ENCODE measurements around the gene LENG1.

The LENG1 gene

DNA sequence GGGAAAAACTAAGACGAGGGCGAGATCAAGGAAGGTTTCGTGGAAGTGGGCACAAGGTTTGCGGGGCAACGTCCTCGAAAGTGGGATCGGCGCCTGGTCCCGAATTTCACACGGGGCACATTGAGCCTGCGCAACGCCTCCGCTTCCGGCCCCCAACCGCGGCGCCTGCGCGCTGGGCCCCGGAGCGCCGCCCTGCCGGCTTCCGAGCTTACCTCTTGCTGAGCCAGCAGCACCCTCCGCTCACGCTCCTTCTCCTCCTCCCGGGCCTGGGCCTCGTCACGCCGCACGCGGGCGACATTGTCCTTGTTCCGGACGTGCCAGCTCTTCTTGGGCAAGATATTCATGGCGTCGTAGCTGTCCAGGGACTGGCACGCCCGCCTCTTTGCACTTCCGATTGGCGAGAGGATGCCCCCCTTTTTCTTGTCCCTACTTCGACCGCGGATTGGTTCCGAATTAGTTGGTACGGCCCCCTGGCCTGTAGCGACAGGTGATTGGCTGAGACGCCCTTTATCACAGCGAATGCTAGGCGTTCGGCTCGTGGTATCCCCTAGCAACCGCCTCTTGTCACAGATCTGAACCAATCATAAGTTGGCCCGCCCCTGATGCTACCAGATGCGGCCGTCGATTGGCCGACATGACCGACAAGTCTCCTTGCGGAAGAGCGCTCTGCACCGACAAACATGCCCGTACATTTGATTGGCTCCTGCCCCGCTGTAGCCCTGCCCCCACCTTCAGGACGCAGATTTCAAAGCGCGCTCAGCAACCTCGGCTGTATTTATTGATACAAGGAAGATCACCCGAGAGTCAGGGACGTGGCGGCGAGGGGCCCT lies at the start of gene LENG1:
TSS of gene LENG1 (minus strand) at position 370 of the 830 bp plus-strand sequence. CDS start at position 344, 26 bp downstream.
- peaks cover 41% of the 10 kb centered on the region for H4K20me1 ChIP-seq (ENCODE audit: insufficient read depth, low read length)

GRCh38 chr19:54208784-54209057 lies 49.2 kb upstream of the LENG1 start:
- no peak overlapping the region for H3K4me2 ChIP-seq (ENCODE audit: insufficient read depth, low read length)
- TF ChIP-seq EZH2 (IDR thresholded peaks at IDR 0.05; ENCODE audit: borderline replicate concordance, low read depth, low read length, severe bottlenecking), result no peak
- TF ChIP-seq CTCF (IDR thresholded peaks at IDR 0.05; ENCODE audit: borderline replicate concordance, extremely low read depth, low read length, poor library complexity, severe bottlenecking), result no peak
- H3K79me2 ChIP-seq (ENCODE audit: insufficient read depth, low read length), result peaks cover 56% of the 10 kb centered on the region
- H3K4me3 ChIP-seq (ENCODE audit: low read depth in 1 of 2, low read length in 2 of 2), result no peak overlapping the region
- DNase-seq (no peak), ATAC-seq (ENCODE audit: insufficient read depth, low read depth) (peak; percentile 28)
- H4K20me1 ChIP-seq (ENCODE audit: insufficient read depth, low read length), result peaks cover 78% of the 10 kb centered on the region
- H3K4me1 ChIP-seq (ENCODE audit: insufficient read depth, low read length), result peaks cover 28% of the 10 kb centered on the region
- no peaks in the 10 kb centered on the region for H3K9me3 ChIP-seq (ENCODE audit: insufficient read depth, low read length, severe bottlenecking)
- no peaks in the 10 kb centered on the region for H3K27me3 ChIP-seq (ENCODE audit: insufficient read depth, low read length, poor library complexity)
- H3K27ac ChIP-seq (ENCODE audit: low read length), result no peak overlapping the region
- H3K9ac ChIP-seq (ENCODE audit: low read depth, low read length), result no peak overlapping the region
- no peak overlapping the region for H2AFZ ChIP-seq (ENCODE audit: low read depth, low read length)
- H3K36me3 ChIP-seq (ENCODE audit: insufficient read depth, low read length), result peaks cover 71% of the 10 kb centered on the region

More for the DNA sequence above, at the start of gene LENG1:
- Histone ChIP-seq H3K27me3 (ENCODE audit: insufficient read depth, low read length, poor library complexity) (no peaks in the 10 kb centered on the region), H3K36me3 (ENCODE audit: insufficient read depth, low read length) (peaks cover 39% of the 10 kb centered on the region), H3K4me2 (ENCODE audit: insufficient read depth, low read length) (peak within 1 kb of the TSS; percentile 100), H3K4me1 (ENCODE audit: insufficient read depth, low read length) (peaks cover 63% of the 10 kb centered on the region), H3K27ac (ENCODE audit: low read length) (peak within 1 kb of the TSS; percentile 88), H3K79me2 (ENCODE audit: insufficient read depth, low read length) (peaks cover 45% of the 10 kb centered on the region), H3K9me3 (ENCODE audit: insufficient read depth, low read length, severe bottlenecking) (no peaks in the 10 kb centered on the region), H3K9ac (ENCODE audit: low read depth, low read length) (peak within 1 kb of the TSS; percentile 86), H3K4me3 (ENCODE audit: low read depth in 1 of 2, low read length in 2 of 2) (peak within 1 kb of the TSS; percentile 77 to 79), H2AFZ (ENCODE audit: low read depth, low read length) (peak within 1 kb of the TSS; percentile 81)
- ATAC-seq (ENCODE audit: insufficient read depth, low read depth) (peak; percentile 90), DNase-seq (peak; percentile 100)
- peak; percentile 49 for TF ChIP-seq CTCF (IDR thresholded peaks at IDR 0.05; ENCODE audit: borderline replicate concordance, extremely low read depth, low read length, poor library complexity, severe bottlenecking)
- TF ChIP-seq EZH2 (IDR thresholded peaks at IDR 0.05; ENCODE audit: borderline replicate concordance, low read depth, low read length, severe bottlenecking), result no peak

GRCh38 chr19:54207983-54208783 lies 48.7 kb upstream of the LENG1 start:
- Histone ChIP-seq H2AFZ (ENCODE audit: low read depth, low read length) (no peak overlapping the region), H3K4me2 (ENCODE audit: insufficient read depth, low read length) (no peak overlapping the region), H3K4me1 (ENCODE audit: insufficient read depth, low read length) (peaks cover 33% of the 10 kb centered on the region), H3K79me2 (ENCODE audit: insufficient read depth, low read length) (peaks cover 61% of the 10 kb centered on the region), H3K9ac (ENCODE audit: low read depth, low read length) (no peak overlapping the region), H3K27me3 (ENCODE audit: insufficient read depth, low read length, poor library complexity) (no peaks in the 10 kb centered on the region), H3K4me3 (ENCODE audit: low read depth in 1 of 2, low read length in 2 of 2) (no peak overlapping the region), H4K20me1 (ENCODE audit: insufficient read depth, low read length) (peaks cover 83% of the 10 kb centered on the region), H3K27ac (ENCODE audit: low read length) (no peak overlapping the region), H3K9me3 (ENCODE audit: insufficient read depth, low read length, severe bottlenecking) (no peaks in the 10 kb centered on the region), H3K36me3 (ENCODE audit: insufficient read depth, low read length) (peaks cover 76% of the 10 kb centered on the region)
- peak; percentile 31 for ATAC-seq (ENCODE audit: insufficient read depth, low read depth)
- no peak for TF ChIP-seq CTCF (IDR thresholded peaks at IDR 0.05; ENCODE audit: borderline replicate concordance, extremely low read depth, low read length, poor library complexity, severe bottlenecking)
- TF ChIP-seq EZH2 (IDR thresholded peaks at IDR 0.05; ENCODE audit: borderline replicate concordance, low read depth, low read length, severe bottlenecking), result no peak
- peak; percentile 30 for DNase-seq

Data from DND-41 (cell line).